ENCODE data around the gene GLI2.

GLI2 gene

GRCh38 chr2:120715941-120716340, 19.7 kb upstream of the GLI2 start:
- DNase-seq = no peak

GRCh38 chr2:120716641-120717585, 18.8 kb upstream of the GLI2 start:
- DNase-seq = no peak

- no peak for DNase-seq
These were observed 16.2 kb upstream of the GLI2 start for GRCh38 chr2:120719491-120719890.

- DNase-seq = no peak
These were observed 15.4 kb upstream of the GLI2 start for GRCh38 chr2:120720231-120720630.

GRCh38 chr2:120720746-120721375, 14.8 kb upstream of the GLI2 start:
- no peak for DNase-seq

GRCh38 chr2:120722246-120722567, 13.5 kb upstream of the GLI2 start:
- DNase-seq = no peak

- no peak for DNase-seq
These were observed 12.9 kb upstream of the GLI2 start for GRCh38 chr2:120722568-120723421.

GRCh38 chr2:120726245-120726644, 9.4 kb upstream of the GLI2 start:
- no peak for DNase-seq

GRCh38 chr2:120729406-120730399, 6.0 kb upstream of the GLI2 start:
- DNase-seq = no peak

GRCh38 chr2:120731175-120731574, 4.5 kb upstream of the GLI2 start:
- DNase-seq = no peak

- no peak for DNase-seq
These were observed 3.0 kb upstream of the GLI2 start for GRCh38 chr2:120732506-120733237.

- no peak for DNase-seq
These were observed 2.3 kb upstream of the GLI2 start for GRCh38 chr2:120733238-120733932.

- no peak for DNase-seq
These were observed 577 bp upstream of the GLI2 start for GRCh38 chr2:120734930-120735651.

- no peak for DNase-seq
These were observed 545 bp downstream of the GLI2 start for GRCh38 chr2:120736202-120736623.

GRCh38 chr2:120736624-120737339, 1.1 kb downstream of the GLI2 start:
- no peak for DNase-seq

- no peak for DNase-seq
These were observed 1.9 kb downstream of the GLI2 start for GRCh38 chr2:120737340-120738101.

GRCh38 chr2:120738117-120738516, 2.4 kb downstream of the GLI2 start:
- no peak for DNase-seq

GRCh38 chr2:120738786-120739437, 3.2 kb downstream of the GLI2 start:
- DNase-seq = no peak
